Measurements from ENCODE around the gene SHROOM3.

DNA sequence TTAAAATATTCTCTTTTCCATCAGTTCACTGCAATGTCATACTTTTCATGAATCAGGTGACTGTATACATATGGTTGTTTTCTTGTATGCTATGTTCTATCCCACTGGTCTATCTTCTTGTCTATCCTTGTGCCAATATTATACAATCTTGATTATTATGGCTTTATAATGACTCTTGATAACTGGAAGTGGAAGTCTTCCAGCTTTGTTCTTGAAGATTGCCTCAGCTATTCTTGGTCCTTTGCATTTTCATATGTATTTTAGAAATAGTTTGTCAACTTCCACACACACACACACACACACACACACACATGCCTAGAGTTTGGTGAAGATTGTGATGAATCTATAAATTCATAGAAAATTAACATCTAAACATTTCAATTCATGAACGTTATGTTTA, 67.9 kb downstream of the SHROOM3 start:
- TF ChIP-seq CTCF (IDR thresholded peaks at IDR 0.05) (no peak), POLR2A (IDR thresholded peaks at IDR 0.05) (no peak)

All from Peyer's patch (tissue), 4 donors.